GM21619 (cell line): ENCODE data around the gene USH1C.

Source experiments
- ATAC-seq: cut with Tn5 transposase; IDR thresholded peaks from one replicate; pipeline ENCODE4 v1.9.1; 2021; ENCODE audit not compliant: unreplicated experiment

Gene USH1C

DNA sequence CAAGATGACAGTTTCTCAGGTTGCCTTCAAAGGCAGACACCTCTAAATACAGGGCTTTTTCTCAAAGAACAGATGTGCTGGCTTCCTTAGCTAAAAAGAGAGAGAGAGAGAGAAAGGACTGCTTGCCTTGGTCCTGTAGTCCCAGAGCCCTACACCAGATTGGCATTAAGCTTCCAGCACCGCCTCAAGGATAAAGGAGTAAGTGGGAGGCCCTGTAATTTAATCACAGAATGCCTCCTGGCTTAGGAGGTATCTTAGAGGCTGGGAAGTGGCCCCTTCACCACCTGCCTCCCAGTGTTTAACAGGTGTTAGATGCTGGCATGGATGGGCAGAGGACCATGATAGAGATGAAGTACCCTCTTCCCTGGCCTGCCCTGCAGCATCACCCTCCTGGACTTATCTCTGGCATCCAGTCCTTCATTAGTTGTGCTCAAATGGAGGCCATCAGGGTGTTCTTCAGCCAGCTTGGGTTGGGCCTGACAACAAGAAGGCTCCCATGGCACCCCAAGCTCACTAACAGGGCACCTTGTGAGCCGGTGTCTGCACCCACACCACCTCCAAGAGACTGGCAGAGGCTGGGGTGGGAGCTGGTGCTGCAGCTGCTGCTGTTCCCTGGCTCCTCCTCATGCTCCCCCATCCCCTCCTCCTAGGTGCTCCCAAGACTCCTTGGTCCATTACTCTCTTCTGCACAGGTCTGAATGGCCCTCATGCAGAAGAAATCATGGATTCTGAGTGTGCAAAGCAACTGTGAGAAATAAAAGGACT lies 100.1 kb downstream of the USH1C start:
- ATAC-seq: no peak
